A673 (cell line): ENCODE measurements around the gene SERINC5.

Source experiments
- EZH2 ChIP-seq: fragments of 200-600 bp; sonication (generic); IDR thresholded peaks from 2 replicates; pipeline ENCODE4 v1.6.1; 2017; ENCODE audit warnings: borderline replicate concordance, low read depth, mild to moderate bottlenecking, mixed read lengths, antibody characterized with exemption, low read length; ENCODE audit not compliant: poor library complexity, severe bottlenecking
- TF ChIP-seq, protein P1 (sequence below): fragments of 300-800, 200-600 bp; sonication (generic); conservative IDR thresholded peaks from 2 replicates; pipeline ENCODE4 v1.5.1; 2017; ENCODE audit warnings: low read depth, mild to moderate bottlenecking, antibody characterized with exemption, low read length, moderate library complexity, mixed read lengths

DNA sequence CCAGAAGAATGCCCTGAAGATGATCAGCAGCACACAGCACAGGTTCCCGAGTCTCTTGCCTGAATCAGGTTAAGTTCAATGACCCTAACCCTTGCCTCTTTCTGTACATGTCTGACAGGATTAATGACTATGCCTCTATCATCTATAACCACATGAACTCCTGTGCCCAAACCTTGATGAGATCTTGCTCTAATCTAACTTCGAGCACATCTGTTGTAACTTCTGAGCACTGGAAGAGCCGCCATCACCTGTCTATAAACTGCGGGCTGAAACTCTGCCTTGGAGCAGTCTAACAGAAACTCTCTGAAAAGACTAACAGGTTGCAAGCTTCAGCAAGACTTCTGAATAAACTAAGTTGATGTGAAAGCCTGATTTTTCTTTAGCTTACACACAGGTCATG is 44.5 kb downstream of the SERINC5 start:
- TF ChIP-seq, protein P1, sequence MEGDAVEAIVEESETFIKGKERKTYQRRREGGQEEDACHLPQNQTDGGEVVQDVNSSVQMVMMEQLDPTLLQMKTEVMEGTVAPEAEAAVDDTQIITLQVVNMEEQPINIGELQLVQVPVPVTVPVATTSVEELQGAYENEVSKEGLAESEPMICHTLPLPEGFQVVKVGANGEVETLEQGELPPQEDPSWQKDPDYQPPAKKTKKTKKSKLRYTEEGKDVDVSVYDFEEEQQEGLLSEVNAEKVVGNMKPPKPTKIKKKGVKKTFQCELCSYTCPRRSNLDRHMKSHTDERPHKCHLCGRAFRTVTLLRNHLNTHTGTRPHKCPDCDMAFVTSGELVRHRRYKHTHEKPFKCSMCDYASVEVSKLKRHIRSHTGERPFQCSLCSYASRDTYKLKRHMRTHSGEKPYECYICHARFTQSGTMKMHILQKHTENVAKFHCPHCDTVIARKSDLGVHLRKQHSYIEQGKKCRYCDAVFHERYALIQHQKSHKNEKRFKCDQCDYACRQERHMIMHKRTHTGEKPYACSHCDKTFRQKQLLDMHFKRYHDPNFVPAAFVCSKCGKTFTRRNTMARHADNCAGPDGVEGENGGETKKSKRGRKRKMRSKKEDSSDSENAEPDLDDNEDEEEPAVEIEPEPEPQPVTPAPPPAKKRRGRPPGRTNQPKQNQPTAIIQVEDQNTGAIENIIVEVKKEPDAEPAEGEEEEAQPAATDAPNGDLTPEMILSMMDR, result no peak
- no peak for TF ChIP-seq EZH2
